ENCODE measurements around the gene SLC34A3.

SLC34A3 gene

DNA sequence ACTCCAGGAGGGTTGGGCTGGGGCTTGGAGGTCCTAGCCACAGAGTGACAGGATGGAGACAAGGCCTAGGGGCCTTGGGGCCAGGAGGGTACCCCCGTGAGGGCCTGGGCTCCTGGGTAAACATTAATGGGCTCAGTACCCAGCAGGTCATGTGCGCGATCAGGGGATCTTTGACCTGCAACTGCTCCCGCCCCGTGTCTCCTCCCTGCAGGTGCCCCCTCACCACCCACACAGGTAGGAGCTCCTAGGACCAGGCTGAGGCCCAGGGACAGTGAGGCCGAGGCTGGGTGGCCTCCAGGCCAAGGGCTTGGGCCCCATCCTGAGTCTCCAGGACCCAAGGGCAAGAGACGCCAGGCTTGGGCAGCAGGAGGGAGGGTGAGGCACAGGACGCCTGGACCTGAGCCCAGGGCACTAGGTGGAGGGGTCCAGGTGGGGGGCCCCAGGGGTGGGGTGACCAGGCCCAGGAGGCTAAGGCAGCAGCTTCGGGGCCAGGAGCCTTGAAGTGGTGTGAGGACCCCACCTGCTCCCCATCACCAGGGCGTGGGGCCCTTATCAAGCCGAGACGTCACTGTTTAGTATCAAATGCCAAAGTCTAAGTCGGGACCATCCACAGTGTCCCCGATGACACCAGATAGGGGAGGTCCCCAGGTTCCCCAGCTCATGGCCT is at the start of gene SLC34A3:
Gene SLC34A3 (plus strand): TSS at position 197 of the 667 bp plus-strand sequence. CDS start 802 bp downstream, outside the sequence.
- DNase-seq (ENCODE audit: low read depth, low spot score) = no peak

DNA sequence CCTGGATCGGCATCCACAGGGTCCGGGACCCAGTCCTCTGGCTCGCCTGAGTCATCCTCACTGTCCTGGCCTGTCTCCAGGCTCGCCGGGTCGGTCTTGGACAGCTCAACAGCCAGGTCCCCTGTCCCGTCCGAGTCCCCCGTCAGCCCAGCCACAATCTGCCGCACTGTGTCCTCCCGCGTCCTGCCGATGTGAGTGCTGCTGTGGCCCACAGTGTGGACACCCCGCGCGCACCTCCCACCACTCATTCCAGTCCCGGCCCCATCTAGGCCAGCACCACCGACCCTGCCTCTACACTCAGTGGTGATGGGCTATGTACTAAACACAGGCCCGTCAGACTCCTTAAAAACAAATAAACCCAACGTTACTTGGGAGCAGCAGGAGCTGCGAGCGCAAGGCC is 49.0 kb upstream of the SLC34A3 start:
- no peak for DNase-seq (ENCODE audit: low read depth, low spot score)

DNA sequence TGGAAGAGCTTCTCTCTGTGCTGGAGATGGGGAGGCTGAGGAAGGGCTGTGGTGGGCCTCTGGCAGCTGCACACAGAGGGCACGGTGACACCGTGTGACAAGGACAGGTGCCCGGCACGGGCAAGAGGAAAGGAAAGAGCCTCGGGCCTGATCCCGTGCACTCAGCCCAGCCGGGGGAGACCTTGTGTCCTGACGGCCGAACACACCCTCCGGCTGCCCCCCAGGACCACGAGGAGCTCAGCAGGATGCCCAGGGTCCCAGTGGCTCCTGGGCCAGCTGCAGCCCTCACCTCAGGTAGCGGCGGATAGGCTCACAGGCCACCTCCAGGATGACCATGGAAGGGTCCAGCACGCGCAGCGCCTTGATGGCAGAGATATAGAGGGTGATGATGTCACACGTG is 47.9 kb upstream of the SLC34A3 start:
- no peak for DNase-seq (ENCODE audit: low read depth, low spot score)

DNA sequence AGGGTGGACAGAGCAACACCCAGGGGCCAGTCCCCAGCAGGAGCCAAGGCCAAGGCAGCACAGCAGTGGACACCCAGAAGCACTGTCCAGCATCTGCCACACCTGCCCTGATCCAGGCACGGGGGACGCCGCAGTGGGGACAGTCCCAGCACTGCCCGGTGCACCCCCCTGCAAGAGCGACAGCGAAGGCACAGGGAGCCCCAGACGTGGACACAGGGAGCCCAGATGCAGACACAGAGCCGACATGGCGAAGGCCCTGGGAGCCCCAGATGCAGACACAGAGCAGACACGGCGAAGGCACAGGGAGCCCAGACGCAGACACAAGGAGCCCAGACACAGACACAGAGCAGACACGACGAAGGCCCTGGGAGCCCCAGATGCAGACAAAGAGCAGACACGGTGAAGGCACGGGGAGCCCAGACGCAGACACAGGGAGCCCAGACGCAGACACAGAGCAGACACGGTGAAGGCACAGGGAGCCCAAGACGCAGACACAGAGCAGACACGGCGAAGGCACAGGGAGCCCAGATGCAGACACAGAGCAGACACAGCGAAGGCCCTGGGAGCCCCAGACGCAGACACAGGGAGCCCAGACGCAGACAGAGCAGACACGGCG is 46.6 kb upstream of the SLC34A3 start:
- no peak for DNase-seq (ENCODE audit: low read depth, low spot score)

DNA sequence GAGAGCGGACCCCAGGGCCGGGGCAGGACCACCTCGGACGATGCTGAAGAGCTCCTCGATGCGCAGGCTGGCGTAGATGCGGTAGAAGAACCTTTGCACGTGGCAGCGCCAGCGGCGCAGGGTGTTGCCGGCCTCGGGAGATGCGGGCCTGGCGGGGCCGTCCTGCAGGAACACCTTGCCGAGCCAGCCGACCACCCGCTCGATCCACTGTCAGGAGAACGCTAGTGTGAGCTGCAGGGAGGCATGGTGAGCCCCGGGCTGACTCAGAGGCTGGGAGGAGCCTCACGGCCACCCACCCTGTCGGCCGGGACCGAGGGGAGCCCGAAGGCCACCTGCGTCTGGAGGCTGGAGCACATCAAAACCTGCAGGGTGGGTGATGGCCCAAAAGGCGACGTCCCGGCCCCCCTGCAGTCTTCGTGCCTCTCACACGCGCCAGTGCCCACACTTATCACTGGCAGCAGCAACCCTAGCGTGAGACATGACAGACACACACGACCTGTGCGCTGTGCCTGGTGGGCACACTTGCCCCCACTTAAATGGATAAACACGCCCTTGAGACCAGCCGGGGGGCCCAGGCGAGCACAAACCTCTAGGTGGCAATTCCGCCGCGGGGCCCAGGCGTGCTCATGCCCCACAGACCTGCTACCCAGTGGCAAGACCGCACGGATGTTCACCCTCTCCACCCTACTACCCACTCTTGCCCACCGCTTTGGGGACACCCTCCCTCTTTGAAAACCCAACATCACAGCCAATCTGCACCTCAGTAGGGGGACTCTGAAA is 45.6 kb upstream of the SLC34A3 start:
- no peak for DNase-seq (ENCODE audit: low read depth, low spot score)

DNA sequence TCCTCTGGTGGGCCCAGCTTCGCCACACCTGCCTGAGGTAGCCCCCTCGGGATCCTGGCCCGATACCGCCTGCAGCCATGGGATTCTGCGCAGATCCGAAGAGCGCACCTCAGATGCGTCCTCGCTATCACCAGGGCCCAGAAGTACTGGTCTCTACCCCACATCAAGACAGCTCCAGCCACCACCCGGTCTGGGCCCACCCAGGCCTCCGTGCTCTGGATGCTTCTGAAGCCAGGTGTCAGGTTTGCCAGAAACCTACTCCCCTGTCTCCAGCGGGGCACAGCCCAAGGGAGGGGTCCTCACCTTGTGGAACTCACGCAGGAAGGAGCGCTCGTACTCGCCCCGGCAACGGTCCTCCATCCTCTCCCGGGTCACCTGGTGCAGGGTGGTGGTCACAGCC is 44.8 kb upstream of the SLC34A3 start:
- DNase-seq (ENCODE audit: low read depth, low spot score) = no peak

DNA sequence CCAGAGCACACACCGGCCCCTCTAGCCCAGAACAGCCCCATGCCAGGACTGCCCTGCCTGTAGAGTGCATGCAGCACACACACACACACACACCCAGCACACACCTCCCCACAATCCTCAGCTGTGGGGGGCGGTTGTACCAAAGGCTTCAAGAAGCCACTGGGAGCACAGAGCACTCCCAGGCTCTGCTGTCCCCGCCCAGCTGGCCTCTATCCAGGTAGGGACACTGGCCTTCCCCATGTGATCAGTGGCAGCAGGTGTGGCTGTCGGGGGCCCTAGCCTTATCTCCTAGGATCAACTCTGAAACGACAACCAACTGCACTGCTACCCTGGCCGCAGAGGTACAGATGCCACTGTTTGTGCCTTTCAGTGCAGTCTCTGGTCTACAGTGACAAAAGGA is 44.3 kb upstream of the SLC34A3 start:
- DNase-seq (ENCODE audit: low read depth, low spot score) = no peak

DNA sequence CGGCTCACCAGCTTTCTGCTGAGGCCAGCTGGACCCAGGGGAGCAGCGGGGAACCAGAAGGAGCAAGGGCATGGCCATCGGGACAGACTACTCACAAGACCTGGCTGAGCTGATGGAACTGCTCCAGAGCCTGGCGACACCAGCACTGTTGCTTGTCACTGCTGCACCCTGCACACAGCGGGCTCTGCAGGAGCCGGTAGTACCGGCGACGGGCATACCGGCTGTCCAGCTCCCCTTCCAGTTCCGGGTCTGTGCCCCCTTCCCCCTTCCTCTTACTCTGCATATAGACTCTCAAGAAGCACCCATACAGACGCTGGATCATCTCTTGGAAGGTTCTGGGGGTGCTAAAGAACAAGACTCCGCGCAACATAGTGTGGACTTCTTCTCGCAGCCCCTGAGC is 43.3 kb upstream of the SLC34A3 start:
- no peak for DNase-seq (ENCODE audit: low read depth, low spot score)

DNA sequence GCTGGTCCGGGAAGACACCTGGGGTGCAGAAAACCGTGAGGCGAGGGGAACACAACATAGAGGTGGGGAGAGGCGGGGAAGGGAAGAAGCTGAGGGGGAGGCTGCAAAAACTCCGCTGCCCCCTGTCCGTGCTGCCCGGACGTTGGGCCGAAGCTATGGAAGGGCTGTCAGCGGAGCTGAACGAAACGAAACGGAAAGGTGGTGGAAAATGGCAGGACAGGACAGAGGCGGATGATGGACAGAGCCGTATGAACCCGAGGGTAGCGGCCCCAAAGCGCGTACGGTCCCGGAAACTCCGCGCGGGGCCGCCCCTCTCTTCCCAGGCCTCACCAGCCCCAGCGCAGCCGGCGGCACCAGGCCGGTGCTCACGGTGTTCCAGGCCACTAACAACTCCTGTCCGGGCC is 42.6 kb upstream of the SLC34A3 start:
- DNase-seq (ENCODE audit: low read depth, low spot score) = no peak

DNA sequence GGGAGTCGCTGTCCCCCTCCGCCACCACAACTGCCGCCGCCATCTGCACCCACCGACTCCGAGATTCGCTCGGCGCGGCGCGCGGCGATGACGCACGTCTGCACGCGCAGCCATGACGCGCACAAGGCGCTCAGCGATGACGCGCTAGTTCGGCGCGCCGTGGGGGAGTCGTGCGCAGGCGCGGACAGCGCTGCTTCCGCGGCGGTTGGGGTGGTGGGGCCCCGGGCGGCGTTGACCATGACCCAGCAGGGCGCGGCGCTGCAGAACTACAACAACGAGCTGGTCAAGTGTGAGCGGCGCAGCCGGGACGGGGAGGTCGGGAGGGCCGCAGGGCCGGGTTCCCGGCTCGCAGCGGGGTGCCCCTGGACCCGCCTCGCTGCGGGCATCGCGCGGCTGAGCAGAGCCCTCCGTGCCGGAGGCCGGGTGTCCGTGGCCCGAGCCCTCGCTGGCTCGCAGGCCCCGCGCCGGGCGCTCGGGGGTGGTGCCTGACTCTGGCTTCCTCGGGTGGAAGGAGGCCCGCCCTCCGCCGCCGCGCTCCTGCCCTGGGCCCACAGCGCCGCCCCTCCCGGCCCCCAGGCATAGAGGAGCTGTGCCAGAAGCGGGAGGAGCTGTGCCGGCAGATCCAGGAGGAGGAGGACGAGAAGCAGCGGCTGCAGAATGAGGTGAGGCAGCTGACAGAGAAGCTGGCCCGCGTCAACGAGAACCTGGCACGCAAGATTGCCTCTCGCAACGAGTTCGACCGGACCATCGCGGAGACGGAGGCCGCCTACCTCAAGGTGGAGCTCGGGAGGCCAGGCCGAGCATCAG is 42.0 kb upstream of the SLC34A3 start, which contains the start of the genes ANAPC2 and SSNA1:
Gene ANAPC2 (minus strand): TSS at position 71 of the 807 bp plus-strand sequence. CDS start 28 bp downstream, at position 43.
Gene SSNA1 (plus strand): TSS at position 187 of the 807 bp plus-strand sequence. CDS start 51 bp downstream, at position 238.
- peak; percentile 89 for DNase-seq (ENCODE audit: low read depth, low spot score)

DNA sequence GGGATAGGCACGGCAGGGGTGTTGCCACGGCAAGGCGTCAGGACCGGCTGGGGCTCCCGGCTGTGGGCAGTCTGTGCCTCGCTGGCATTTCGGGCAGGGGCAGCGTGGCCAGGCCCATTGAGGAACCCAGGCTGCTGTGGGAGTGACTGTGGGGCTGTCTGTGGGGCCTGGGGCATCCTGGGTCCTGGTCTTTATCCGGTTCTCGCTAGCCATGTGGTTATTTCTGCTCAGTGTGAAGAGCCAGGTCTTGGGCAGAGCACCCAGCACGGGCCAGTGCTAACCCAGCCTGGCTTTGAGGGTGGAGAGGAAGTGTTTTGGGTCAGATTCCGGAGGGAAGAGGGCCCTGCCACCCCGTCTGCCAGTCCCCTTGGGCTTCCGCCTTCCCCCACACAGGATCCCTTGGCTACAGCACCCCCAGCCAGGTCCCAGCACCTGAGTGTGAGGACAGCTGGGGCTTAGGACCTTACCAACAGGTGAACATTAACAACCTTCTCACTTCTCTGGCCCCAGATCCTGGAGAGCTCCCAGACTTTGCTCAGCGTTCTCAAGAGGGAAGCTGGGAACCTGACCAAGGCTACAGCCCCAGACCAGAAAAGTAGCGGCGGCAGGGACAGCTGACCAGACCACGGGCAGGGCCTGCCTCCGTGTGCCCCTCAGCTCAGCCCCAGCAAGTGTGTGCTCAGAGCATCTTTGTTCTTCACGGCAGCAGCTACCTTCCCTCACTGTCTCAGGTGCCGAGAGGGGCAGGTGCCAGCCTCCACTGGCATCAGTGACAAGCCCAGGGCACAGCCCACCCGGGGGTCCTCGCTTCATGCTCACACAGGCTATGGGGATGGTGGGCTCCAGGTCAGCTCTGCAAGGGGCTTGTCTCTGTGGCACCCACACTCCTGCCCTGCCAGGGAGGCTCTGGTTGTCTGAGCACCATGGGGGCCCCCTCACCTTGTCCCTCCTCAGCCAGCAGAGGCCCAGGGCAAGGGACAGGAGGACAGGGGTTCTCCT is 41.1 kb upstream of the SLC34A3 start:
- DNase-seq (ENCODE audit: low read depth, low spot score) = no peak

DNA sequence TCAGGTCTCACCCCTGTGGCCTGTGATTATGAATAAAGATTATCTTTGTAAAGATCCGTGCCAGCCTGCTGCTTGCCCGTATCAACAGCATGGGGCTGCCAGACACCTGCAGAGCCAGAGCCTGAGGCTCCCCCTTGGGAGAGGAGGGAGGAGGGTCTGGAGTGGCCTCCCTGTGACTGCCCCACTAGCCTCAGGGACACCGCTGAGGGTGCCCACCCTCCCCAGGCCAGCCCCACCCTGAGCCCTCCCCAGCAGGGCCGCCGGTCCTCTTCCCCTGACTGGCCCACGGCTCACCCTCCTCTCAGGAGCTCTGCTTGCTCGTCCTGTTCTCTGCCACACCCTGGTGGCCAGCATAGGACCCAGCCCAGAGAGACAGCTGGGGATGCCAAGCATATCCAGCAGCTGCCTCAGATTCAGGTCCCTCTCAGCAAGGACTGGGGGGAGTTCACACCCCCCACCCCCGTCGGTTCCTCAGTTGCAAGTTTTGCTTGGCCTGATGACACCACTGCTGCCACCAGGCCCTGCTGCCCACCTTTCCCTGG is 40.3 kb upstream of the SLC34A3 start:
- DNase-seq (ENCODE audit: low read depth, low spot score) = no peak

DNA sequence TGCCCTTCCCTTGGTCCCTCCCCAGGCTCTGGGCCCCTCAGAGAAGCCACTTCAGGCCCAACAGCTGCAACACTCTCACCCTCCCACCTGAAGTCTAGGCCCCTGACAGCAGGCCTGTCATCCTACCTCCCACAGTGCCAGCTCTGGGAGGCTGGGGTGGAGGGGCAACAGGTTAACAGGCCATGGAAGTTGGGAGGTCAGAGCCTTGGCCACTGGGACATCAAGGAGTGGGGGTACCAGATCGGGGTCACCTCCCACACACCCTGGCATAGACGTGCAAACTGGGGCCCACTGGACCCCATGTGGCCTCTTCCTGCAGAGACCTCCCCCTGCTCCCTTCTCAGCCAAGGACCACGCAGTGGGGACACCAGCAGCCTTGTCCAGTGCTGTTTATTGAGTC is 39.5 kb upstream of the SLC34A3 start:
- DNase-seq (ENCODE audit: low read depth, low spot score) = no peak

DNA sequence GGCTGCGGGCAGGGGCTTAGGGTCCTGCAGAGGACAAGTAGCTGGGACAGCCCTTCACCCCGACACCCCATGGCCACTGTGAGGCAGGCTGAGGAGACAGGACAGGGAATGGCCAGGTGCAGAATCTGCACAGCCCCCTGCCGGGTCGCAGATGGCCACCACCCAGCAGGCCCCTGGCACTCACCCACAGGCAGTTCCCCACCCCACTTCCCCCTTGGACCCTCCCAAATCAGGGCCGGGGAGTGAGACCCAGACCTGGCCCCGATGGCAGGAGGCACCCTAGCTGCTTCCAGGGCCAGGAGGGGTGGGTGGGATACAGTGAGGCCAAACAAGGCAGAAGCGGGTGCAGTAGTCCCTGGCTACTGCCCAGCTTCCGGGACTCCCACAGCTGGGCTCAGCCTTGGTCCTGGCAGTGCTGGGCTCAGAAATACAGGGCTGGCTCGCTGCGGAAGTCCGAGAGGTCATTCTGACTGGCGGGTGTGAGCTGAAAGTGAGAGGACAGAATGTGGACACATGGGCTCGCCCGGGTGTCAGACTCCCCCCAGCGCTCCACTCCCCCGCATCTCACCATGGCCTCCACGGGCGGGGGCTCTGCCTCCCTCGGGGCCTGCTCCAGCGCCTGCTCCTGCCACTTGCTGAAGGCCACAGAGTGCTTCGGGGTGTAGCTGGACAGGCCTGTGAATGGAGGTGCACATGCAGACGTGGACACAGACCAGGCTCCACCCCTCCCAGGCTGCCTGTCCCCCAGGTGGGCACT is 38.8 kb upstream of the SLC34A3 start:
- DNase-seq (ENCODE audit: low read depth, low spot score) = no peak

DNA sequence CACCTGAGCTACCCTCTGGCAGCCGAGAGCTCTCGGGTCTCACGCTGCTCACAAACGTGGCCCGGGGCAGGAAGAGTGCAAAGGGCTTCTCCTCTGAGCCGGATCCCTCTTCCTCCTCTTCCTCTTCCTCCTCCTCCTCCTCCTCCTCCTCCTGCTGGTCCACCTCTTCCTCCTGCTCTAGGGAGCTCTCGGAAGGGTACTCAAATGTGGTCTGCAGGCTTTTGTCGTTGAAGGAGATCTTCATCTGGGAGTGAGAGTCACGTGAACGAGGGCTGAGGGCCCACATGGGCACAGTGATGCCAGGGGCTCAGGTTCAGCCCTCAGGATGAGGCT is 38.3 kb upstream of the SLC34A3 start:
- DNase-seq (ENCODE audit: low read depth, low spot score) = no peak

DNA sequence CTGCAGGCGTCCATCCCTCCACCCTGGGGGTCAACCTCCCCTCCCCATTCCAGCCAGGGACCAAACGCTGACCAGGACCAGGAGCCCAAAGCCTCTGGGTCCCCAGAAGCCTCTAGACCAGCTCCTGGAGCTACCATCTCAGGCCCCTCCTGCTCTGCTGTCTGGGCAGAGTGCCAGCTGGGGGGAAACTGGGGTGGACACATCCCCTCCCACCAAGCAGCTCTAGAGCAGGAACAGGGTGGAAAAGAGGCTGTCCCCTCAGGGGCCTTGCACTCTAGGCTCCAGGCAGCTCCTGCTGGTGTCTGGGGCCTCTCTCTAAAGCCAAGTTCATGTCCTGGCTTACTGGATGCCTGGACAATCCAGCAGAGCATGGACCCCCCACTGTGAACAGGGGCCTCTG is 37.8 kb upstream of the SLC34A3 start:
- no peak for DNase-seq (ENCODE audit: low read depth, low spot score)

DNA sequence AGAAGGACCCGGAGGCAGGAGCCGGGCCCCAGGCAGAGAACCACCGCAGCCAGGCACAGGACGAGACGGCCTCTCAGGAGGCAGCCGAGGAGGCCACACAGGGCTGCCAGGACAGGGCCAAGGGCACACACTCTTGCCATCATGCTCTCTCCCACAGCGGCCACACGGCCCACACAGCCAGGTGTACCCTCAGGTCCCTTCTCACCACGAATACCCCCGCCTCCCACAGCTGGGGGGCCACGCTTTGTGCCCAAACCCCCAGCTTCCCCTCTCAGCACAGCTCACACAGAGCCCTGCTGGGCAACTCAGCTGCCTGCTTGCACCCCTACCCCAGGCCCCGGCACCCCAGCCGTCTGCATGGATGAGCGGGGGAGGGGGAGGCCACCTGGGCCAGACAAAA is 36.9 kb upstream of the SLC34A3 start:
- no peak for DNase-seq (ENCODE audit: low read depth, low spot score)

DNA sequence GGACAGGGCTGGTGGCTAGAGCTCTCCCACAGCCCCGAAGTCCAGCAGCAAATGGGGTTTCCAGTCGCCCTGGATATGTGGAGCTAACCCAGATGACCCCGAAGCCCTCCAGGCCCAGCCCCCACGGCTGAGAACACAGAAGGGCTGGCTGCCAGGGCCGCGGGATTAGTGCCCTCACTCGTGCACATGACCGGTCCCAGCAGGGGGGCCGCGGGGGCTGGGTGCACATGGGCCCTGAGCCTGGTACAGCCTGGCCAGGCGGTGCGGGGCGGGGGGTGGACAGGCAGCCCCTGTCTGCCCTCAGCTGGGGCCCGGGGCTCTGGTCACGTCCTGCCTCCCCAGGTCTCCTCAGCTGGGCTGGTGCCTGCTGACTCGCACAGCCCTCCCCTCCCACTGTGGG is 36.3 kb upstream of the SLC34A3 start:
- no peak for DNase-seq (ENCODE audit: low read depth, low spot score)

DNA sequence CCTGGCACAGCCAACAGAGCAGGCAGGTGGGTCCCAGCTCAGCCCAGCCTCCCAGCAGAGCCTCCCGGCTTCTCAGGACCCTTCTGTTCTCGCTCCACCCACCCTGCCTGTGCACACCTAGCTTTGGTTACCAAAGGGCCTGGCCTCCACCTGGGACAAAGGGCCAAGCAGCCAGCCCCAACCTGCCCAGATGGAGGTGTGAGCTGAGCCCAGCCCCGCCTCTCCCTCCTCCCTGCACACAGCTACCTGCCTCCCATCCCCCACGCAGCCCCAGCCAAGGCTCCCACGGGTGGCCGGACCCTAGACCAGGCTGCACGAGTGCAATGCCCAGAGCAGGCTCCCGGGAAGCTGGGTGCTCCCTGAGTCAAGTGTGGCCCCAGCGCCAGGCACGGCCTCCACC is 35.8 kb upstream of the SLC34A3 start:
- DNase-seq (ENCODE audit: low read depth, low spot score) = no peak
